Upper lobe of left lung (tissue), 4 donors: ENCODE measurements around the gene TICAM2.

Experiments used
- POLR2AphosphoS5 ChIP-seq, 2 donors: sonication (generic); formaldehyde crosslinking; IDR thresholded peaks; one replicate each; pipeline ENCODE4 v1.5.1; 2017; ENCODE audit warnings: antibody characterized with exemption in 2 of 2
- TF ChIP-seq, protein P1 (sequence below), 6 experiments: fragments of 450-650 bp in 4 of 6; fragments of 200-600 bp in 2 of 6; sonication (generic) in 2 of 6; IDR thresholded peaks; one replicate each; pipeline ENCODE4 v1.5.1; 2016 to 2019; ENCODE audit warnings: antibody characterized with exemption in 6 of 6

DNA sequence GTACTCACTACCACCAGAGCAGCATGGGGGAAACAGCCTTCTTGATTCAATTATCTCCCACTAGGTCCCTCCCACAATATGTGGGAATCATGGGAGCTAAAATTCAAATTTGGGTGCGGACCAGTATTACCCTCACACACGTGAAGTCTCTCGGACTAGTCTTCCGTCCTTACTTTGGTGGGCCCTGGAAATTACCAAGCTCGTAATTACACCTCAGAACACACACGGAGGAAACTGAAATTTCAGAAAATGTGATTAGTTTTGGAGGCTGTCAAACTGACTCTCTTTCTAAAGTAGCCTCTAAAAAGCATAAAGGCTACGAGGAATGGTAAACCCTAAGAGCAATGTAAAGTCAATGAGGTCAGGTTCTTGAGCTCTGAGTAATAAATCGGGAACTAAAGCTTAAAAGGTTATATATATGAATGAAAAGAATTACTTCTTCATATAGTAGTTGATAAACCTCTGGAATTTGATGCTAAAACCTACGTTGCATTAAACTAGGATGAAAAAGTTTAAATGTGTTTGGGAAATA is 56.9 kb downstream of the TICAM2 start:
- TF ChIP-seq, protein P1, sequence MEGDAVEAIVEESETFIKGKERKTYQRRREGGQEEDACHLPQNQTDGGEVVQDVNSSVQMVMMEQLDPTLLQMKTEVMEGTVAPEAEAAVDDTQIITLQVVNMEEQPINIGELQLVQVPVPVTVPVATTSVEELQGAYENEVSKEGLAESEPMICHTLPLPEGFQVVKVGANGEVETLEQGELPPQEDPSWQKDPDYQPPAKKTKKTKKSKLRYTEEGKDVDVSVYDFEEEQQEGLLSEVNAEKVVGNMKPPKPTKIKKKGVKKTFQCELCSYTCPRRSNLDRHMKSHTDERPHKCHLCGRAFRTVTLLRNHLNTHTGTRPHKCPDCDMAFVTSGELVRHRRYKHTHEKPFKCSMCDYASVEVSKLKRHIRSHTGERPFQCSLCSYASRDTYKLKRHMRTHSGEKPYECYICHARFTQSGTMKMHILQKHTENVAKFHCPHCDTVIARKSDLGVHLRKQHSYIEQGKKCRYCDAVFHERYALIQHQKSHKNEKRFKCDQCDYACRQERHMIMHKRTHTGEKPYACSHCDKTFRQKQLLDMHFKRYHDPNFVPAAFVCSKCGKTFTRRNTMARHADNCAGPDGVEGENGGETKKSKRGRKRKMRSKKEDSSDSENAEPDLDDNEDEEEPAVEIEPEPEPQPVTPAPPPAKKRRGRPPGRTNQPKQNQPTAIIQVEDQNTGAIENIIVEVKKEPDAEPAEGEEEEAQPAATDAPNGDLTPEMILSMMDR (IDR thresholded peaks at IDR 0.05): no peak
- TF ChIP-seq POLR2AphosphoS5 (IDR thresholded peaks at IDR 0.05): no peak
